ENCODE data around the gene MEF2C. TPM values are rescaled to one million over a fixed set of nuclear protein-coding genes. Genes with fewer than 3 reads are reported as not detected.
A peak's percentile ranks its signal among the peaks of the same experiment; 100 is the strongest.
"Not testable (repeated sequence)": the region's sequence is repeated elsewhere in the genome, so short reads cannot be mapped to it uniquely, and the experiment has no call there.

MEF2C gene
- 57.7 TPM for total RNA-seq

DNA sequence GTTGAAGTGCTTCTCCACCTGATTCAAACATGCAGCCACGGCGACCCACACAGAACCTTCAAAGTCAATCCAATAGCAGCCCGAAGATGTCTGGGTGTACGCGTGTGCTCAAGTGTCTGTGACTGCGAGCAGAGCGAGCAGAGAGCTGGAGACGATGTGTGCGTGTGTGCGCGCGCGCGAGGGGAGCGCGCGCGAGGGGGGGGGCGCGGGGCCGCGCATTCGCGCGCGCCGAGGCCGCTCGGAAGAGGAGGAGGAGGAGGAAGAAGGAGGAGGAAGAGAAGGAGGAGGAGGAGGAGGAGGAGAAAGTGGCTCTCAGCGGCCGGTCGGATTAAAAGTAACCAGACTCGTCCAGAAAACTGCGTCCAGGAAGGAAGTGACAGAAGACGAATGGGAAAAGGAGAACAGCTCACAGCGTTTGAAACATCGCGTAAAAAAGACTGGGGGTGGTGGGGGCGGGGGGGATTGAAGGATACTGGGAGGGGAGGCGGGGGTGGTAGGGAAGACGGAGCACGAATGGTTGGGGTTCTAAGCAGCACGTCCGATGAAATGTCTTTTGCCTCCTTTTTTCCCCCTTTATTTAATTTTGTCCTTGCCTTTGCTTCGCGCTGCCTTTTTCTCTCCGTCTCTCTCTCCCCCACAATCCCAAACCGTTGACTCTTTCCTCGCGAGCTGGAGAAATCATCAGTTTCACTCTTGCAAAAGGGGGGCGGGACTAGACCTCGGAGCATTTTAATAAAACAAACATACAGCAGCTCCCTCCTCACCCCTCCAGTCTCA is at the start of gene MEF2C:
TSS of gene MEF2C (minus strand) at position 126 of the 777 bp plus-strand sequence. CDS start 59,396 bp downstream, outside the sequence.
- DNase-seq (ENCODE audit: low spot score): peak; percentile 71

- DNase-seq (ENCODE audit: low spot score): no peak
Measured at GRCh38 chr5:88932541-88932940, 49.6 kb upstream of the MEF2C start.

- no peak for DNase-seq (ENCODE audit: low spot score)
Measured at GRCh38 chr5:88930335-88930734, 47.4 kb upstream of the MEF2C start.

DNA sequence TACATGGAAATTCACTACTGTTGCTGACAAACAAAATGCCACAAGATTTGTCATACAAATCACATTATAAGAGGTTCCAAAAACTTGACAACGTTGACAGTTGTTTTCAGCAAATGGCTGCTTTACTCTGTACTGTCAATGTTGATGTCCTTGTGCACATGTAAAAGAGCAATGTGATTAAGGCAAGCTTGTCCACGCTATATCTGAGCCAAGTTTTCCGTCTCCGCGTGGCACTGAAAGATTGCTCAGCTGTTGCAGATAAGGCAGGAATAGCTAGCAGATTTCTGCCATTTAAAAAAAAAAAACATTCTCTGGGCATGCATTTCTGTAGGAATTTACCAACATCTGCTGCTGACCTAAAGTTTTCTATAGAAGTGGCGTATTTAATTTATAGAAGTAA is 46.4 kb upstream of the MEF2C start:
- no peak for DNase-seq (ENCODE audit: low spot score)

DNA sequence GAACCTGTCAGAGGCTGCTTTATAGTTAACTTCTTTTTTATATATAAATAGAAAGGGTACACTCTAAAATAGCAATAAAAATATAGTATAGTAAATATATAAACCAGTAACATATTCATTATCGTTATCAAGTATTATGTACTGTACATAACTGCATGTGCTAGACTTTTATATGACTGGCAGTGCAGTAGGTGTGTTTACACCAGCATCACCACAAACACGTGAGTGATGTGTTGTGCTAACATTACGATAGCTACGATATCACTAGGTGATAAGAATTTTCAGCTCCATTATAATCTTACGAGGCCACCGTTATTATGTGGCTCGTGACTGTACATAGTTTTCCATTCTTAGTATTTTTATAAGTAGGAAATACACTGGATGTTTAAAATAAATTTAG is 43.8 kb upstream of the MEF2C start:
- no peak for DNase-seq (ENCODE audit: low spot score)

DNA sequence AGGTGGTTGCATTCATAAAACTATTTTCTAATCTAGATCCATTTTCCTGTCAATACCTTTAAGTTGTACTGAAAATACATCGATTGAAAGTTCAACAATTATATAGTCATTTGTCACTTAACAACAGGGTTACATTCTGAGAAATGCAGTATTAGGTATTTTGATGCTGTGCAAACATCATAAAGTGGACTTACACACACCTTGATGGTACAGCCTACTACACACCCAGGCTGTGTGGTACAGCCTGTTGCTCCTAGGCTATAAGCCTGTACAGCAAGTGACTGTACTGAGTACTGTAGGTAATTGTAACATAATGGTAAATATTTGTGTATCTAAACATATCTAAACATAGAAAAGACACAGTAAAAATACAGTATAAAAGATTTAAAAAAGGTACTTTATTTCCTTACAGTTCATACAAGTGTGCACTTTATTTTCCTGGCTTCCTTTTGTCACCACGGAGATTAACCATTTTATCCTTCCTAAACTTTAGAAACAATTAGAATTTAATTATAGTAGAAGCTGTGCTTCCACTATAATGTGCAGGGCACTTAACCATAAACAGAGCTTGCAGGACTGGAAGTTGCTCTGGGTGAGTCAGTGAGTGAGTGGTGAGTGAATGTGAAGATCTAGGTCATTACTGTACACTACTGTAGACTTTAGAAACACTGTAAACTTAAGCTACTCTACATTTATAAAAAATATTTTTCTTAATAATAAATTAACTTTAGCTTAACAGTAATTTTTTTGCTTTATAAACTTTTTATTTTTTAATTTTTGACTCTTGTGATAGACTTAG is 42.9 kb upstream of the MEF2C start:
- DNase-seq (ENCODE audit: low spot score): no peak

- DNase-seq (ENCODE audit: low spot score): no peak
Measured at GRCh38 chr5:88924330-88924657, 41.3 kb upstream of the MEF2C start.

GRCh38 chr5:88923623-88924329 is 40.8 kb upstream of the MEF2C start:
- no peak for DNase-seq (ENCODE audit: low spot score)

DNA sequence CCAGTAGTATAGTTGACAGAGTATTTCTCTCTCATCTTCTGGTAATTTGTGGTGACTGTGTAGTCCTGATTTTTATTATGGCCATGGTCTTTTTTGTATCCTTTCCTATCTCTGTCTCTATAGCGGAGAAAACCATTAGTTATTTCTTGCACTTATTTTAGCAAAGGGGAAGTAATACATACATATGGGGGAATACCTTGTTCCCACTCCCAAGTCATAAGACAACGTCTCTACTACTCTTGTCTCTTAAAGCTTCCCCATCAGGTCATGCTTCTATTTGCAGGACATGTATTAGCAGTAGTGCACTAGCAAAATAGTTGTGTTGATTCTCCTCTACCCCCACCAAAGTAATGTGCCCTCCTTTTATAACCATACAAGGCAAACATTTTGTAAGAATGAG is 29.8 kb upstream of the MEF2C start:
- DNase-seq (ENCODE audit: low spot score): not testable (repeated sequence)

DNA sequence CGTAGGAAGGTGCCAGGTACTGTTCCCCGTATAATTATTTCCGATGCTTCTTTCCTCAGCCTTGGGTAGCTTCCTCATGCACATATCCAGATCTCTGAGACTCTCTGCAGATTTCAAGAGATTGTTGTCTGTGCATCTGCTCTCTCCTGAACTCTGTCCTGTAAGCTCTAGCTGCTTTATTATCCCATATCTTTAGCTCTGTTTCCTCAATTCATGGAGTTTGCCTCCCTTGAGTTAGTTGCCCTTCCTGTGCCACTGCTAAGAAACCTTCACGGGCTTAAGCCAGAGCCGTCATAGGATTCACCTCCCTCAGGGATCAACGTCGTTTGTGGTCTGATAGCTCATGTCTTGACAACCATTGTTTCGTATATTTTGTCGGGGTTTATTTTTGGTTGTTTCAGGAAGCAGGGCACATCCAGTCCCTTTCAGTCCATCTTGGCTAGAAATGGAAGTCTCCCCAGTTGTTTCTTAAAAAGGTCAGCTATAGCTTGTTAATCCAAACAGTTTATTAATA is 28.1 kb upstream of the MEF2C start:
- DNase-seq (ENCODE audit: low spot score): not testable (repeated sequence)

DNA sequence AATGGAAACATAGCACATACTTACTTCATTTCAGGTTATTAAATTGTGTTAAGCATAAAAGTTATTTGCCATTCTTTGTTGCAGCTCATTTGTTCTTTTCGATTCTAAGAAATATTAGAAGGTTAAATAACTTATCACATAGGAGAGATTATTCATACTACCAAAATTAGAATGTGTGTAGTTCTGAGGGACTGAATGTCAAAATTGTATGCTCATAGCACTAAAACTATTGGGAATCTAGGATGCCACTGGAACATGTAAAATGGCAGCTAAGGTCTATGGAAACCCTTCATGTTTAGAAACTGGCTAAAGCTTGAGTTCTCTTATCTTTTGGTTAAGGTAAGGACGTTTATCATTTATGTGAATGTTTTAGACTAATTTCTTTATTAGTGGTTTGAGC is 21.5 kb upstream of the MEF2C start:
- not testable (repeated sequence) for DNase-seq (ENCODE audit: low spot score)

DNA sequence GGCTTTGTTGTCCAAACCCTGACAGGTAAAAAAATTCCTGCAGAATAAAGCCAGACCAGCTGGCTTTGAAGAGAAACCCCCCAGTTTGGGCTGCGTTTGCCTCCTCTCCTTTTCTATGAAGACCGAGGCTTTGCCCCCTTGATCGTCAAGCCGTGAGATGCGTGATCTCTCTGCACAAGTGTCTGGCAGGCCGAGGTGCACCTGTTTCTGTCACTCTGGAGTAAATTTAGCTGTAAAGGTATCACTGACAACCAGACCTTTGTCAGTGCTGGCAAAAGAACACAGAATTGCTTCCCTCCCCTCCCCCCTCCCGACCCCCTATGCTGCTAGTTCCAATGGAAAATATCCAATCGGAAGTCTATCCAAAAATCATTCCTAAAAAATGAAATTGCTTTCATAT is 21.0 kb upstream of the MEF2C start:
- not testable (repeated sequence) for DNase-seq (ENCODE audit: low spot score)

DNA sequence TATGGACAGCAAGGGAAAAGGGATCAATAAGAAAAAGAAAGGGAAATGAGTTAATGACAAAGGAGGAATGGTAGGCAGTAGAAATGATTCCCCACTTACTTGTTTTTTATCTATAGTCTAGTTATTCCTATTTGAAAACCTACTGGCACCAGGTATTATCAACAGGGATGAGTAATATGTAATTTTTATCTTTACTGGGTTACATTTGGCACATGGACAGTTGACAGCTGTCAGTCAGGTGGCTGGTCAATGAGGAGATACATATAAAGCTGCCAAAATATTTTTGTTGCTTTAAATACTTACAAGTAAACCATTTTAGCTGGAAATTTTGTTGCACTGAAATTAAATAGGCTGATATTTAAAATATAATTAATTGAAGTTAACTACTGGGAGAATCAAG is 18.1 kb upstream of the MEF2C start:
- not testable (repeated sequence) for DNase-seq (ENCODE audit: low spot score)

DNA sequence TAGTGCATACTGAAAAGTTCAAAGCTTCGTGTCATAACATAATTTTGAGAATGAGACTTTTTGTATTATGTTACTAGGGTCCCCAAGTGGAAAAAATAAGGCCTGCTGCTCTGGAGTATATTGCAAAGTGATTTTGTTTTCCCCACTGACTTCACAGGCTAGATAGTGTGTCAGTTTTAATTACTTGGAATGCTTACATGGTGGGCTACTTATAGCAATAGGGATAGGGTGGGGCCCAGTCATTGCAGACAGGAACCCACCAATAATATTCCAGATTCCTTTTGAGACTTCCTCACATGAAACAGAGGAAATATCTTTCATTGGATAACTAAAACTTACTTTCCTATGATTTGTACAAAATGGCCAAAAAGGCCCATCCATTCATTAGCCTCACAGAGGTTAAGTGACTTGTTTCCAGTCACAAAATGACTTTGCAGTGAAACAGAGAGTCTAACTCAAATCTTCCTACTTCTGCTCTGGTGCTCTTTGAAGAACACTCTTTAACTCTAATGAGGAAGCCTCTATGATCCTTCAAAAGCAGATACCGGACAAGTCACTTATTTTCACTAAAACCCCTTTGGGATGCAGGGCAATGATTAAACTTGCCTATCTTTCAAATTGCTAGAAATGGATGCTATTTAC is 16.2 kb upstream of the MEF2C start:
- DNase-seq (ENCODE audit: low spot score): no peak

DNA sequence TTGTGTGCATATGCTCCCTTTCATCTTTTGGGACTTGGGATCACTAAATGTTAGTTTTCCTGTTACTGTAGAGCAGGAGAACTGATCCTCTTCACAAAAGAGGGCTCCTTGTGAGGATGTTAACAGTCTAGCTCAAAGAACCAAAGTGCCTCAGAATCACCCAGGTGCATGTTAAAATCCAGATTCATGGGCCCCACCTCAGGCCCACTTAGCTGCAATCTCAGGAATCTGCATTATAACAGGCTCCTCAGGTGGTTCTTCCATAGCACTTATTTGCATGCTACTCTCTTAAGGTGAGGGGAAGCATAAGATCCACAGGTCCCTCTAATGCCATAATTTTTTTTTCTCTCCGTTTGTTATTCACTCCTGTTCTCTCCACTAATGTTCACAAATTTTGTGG is 14.8 kb upstream of the MEF2C start:
- no peak for DNase-seq (ENCODE audit: low spot score)

- no peak for DNase-seq (ENCODE audit: low spot score)
Measured at GRCh38 chr5:88895681-88896501, 12.9 kb upstream of the MEF2C start.

DNA sequence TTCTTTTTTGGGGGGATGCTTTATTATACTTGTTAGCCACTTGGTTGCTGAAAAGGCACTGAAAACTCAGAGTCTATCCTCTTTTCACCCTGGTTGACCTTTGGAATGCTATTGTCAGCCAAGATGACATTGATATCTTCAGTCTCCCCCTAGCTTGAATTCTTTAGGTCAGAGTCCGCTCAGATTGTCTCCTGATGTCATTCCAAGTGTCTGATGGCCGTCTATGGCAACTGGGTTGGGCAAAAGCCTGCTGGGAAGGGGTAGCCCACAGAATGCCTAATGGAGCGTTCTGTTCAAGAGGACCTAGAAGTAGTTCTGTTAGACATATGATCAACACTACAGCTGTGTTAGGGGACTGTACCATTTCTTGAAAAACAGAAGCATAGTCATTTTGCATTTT is 9.7 kb upstream of the MEF2C start:
- no peak for DNase-seq (ENCODE audit: low spot score)

GRCh38 chr5:88890070-88890781 is 7.2 kb upstream of the MEF2C start:
- no peak for DNase-seq (ENCODE audit: low spot score)

GRCh38 chr5:88889189-88890069 is 6.4 kb upstream of the MEF2C start:
- DNase-seq (ENCODE audit: low spot score): peak; percentile 64
